ENCODE measurements around the gene F11R.

DNA sequence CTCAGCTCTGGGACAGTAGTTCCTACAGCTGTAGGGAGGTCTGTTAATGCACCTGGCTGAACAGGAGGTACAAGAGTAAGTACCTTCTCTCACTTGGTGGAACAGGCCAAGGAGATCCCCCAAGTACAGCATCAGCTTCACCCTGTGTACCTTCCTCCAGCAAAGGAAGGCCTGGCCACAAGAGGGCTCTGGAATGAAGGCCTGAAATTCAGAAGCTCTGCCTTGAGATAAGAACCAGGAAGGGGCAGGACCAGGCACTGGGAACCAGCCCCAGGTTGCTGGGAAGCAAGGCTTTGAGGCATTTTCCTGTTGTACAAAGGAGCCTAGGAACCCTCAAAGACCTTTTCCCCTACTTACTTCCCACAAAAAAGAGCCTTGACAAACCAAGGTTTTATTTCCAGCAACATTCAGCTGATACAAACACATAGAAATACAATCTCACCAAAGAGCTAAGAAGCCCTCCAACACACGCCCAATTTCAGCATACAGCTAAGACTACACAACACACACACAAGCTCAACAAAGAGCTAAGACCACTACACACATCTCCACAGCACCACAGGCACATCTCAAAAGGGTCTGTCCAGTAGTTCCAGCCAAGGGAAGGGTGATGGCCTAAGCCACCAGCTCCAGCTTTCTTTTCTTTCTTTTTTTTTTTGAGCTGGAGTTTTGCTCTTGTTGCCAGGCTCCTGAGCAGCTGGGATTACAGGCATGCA, 23.5 kb downstream of the F11R start:
- TF ChIP-seq ZNF302 (tag by site-specific recombination; IDR thresholded peaks at IDR 0.05; ENCODE audit: low read depth), result no peak
- no peak for TF ChIP-seq ZNF214 (tag by site-specific recombination; IDR thresholded peaks at IDR 0.05; ENCODE audit: borderline replicate concordance)
- TF ChIP-seq, protein P1, sequence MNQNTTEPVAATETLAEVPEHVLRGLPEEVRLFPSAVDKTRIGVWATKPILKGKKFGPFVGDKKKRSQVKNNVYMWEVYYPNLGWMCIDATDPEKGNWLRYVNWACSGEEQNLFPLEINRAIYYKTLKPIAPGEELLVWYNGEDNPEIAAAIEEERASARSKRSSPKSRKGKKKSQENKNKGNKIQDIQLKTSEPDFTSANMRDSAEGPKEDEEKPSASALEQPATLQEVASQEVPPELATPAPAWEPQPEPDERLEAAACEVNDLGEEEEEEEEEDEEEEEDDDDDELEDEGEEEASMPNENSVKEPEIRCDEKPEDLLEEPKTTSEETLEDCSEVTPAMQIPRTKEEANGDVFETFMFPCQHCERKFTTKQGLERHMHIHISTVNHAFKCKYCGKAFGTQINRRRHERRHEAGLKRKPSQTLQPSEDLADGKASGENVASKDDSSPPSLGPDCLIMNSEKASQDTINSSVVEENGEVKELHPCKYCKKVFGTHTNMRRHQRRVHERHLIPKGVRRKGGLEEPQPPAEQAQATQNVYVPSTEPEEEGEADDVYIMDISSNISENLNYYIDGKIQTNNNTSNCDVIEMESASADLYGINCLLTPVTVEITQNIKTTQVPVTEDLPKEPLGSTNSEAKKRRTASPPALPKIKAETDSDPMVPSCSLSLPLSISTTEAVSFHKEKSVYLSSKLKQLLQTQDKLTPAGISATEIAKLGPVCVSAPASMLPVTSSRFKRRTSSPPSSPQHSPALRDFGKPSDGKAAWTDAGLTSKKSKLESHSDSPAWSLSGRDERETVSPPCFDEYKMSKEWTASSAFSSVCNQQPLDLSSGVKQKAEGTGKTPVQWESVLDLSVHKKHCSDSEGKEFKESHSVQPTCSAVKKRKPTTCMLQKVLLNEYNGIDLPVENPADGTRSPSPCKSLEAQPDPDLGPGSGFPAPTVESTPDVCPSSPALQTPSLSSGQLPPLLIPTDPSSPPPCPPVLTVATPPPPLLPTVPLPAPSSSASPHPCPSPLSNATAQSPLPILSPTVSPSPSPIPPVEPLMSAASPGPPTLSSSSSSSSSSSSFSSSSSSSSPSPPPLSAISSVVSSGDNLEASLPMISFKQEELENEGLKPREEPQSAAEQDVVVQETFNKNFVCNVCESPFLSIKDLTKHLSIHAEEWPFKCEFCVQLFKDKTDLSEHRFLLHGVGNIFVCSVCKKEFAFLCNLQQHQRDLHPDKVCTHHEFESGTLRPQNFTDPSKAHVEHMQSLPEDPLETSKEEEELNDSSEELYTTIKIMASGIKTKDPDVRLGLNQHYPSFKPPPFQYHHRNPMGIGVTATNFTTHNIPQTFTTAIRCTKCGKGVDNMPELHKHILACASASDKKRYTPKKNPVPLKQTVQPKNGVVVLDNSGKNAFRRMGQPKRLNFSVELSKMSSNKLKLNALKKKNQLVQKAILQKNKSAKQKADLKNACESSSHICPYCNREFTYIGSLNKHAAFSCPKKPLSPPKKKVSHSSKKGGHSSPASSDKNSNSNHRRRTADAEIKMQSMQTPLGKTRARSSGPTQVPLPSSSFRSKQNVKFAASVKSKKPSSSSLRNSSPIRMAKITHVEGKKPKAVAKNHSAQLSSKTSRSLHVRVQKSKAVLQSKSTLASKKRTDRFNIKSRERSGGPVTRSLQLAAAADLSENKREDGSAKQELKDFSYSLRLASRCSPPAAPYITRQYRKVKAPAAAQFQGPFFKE (tag by site-specific recombination; IDR thresholded peaks at IDR 0.05; ENCODE audit: borderline replicate concordance), result no peak
